GM19467 (cell line): Measurements from ENCODE around the gene TBC1D8.
"Not testable (repeated sequence)": the region's sequence is repeated elsewhere in the genome, so short reads cannot be mapped to it uniquely, and the experiment has no call there.

Source experiments
- ATAC-seq: cut with Tn5 transposase; IDR thresholded peaks from one replicate; pipeline ENCODE4 v1.9.1; 2021; ENCODE audit warnings: mild to moderate bottlenecking, moderate library complexity; ENCODE audit not compliant: unreplicated experiment

The TBC1D8 gene

DNA sequence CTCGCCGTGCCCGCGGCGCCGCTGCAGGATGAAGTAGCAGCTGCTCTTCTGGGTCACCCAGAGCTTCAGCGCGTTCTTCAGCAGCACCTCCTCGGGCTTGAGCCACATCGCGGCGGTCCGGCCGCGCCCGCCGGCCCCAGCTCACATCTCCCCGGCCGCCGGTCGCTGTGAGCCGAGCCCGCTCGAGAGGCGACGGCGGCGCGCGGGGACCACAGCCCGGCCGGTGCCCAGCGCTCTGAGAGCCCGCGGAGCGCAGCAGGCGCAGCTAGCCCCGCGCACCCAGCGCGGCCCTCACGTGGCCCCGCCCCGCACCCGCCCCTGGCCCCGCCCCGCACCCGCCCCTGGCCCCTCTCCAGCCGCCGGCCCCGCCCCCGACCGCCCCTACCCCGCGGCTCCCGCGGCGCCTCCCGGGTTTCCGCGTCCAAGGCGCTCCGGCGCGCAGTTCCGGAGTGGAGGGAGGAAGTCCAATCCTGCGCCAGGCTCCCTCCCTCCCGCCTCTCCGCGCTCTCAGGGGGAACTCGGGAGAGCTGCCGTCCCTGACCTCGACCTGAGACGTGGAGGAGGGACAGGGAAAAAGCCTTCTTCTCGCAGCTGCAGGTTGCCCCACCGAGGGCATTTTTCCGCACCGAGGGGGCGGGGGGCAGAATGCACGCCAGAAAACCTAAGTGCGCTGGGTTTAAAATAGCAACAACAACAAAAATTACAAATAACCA lies at the start of gene TBC1D8:
TSS of gene TBC1D8 (minus strand) at position 237 of the 713 bp plus-strand sequence. CDS start at position 108, 129 bp downstream.
- peak; percentile 69 for ATAC-seq

DNA sequence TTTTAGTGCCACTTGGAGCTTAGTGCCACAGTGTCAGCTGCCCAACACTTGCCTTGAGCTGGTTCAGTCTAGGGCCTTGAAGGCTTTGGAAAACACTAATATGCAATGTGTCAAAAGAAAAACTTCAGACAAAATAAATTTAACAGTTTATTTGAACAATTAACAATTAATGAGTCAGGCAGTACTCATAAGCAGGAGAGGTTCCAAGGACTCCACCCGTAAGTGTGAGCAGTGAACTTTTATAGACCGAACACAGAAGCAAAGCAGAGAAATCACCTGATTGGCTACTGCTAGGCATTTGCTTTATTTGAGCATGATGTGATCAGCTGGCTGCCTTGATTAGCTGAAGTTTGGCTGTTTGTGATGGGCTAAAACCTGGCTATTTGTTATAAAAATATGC lies 49.5 kb upstream of the TBC1D8 start:
- no peak for ATAC-seq

DNA sequence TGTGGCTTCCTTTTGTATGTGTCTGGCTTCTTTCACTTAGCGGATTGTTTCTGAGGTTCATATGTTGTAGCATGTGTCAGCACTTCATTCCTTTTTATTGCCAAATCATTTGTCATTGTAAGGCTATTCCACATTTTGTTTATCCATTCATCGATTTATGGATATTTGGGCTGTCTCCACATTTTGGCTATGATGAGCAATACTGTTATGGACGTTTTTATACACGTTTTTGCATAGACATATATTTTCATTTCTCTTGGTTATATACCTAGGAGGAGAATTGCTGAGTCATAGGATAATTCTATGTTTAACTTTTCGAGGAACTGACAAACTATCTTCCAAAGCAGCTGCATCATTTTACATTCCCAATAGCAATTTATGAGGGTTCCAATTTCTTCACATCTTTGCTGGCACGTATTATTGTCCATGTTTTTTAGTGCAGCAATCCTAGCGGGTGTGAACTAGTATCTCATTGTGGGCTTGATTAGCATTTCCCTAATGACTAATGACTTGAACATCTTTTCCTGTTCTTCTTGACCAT lies 48.1 kb upstream of the TBC1D8 start:
- no peak for ATAC-seq

DNA sequence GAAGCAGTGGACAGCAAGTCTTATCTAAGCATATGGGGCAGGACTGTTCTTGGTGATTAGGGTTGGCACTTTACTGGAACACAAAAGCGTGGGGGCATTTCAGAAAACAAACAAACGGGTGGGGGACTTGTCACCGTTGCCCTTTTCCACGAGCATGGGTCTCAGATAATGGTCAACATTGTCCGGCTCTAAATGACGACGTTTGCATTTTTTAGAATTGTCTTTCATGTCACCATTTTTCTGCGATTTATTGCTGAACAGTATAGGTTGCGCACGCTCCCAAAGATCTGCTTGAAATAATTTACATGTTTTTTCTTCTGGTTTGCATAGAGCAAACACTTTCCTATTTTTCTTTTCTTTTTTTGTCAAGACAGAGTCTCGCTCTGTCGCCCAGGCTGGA lies 46.6 kb upstream of the TBC1D8 start:
- ATAC-seq = no peak

DNA sequence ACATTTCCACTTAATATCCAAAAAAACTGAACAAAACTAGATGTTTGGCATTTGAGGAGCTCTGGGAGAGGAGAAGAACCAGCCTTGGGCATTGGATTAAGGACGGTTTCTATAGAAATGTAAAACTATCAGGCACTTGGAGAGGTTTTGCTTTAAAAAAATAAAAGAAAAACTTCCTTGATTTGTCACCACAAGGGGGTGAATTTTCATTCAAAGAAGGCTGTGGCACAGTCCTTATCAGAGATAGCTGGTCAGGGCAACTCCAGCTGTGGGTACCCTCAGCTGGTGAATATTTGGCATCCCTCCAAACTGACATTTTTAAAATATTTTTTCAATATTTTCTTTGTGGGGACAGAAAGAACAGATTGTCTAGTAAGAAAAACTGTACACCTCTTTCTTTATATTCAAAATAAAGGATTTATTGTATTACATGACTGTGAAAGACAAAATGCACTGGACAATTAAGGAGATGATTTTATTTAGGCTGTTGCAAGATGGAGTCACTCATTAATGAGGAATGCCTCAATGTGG lies 46.1 kb upstream of the TBC1D8 start:
- no peak for ATAC-seq

DNA sequence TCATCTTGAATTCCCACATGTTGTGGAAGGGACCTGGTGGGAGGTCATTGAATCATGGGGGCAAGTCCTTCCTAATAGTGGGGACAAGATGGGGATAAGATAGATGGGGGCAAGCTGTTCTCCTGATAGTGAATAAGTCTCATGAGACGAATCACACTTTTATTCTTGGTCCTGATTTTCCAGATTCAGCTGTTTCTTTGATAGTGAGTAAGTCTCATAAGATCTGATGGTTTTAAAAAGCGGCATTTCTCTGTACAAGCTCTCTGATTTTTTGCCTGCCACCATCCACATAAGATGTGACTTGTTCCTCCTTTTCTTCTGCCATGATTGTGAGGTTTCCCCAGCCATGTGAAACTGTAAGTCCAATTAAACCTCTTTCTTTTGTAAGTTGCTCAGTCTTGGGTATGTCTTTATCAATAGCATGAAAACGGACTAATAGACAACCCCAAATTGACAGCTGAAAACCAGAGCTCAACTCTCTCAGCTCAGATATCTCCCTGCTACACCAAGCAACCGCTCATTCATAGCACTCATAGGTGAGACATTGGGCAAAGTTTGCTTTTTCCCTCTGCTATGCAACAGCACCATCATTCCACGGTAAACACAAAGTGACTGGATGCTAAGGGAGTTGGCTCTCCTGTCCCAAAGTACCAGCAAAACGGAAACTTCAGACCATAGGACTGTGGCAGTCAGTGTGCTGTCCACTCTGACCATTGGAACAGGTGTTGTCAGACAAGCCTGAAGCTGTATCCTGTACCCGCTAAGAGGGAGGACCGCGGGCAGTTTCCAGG lies 44.9 kb upstream of the TBC1D8 start:
- ATAC-seq = no peak

DNA sequence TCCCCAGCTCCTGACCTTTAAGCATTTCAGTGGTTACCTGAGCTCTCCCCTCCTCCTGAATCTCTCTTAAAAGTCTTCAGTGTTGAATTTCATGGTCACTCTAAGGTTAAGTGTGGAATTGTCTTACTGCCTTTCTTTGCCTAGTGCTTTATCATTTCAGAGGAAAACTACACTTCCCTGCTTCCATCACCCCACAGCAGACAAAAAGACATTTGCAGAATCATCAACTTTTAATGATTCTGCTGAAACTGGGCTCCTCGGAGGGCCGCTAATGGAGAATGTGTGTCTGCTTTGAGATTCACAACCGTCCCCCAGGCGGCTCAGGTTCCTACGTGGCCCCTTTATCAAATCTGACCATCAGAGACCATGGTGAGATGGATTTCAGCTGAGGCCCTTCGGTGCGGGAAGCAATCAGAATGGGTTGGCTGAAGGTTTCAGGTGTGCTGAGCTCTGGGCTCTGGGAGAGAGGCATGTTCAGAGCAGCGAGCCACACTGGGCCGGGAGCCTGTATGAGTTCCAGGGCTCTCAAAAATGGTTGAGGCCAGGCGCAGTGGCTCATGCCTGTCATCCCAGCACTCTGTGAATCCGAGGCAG lies 41.9 kb upstream of the TBC1D8 start:
- ATAC-seq = no peak

DNA sequence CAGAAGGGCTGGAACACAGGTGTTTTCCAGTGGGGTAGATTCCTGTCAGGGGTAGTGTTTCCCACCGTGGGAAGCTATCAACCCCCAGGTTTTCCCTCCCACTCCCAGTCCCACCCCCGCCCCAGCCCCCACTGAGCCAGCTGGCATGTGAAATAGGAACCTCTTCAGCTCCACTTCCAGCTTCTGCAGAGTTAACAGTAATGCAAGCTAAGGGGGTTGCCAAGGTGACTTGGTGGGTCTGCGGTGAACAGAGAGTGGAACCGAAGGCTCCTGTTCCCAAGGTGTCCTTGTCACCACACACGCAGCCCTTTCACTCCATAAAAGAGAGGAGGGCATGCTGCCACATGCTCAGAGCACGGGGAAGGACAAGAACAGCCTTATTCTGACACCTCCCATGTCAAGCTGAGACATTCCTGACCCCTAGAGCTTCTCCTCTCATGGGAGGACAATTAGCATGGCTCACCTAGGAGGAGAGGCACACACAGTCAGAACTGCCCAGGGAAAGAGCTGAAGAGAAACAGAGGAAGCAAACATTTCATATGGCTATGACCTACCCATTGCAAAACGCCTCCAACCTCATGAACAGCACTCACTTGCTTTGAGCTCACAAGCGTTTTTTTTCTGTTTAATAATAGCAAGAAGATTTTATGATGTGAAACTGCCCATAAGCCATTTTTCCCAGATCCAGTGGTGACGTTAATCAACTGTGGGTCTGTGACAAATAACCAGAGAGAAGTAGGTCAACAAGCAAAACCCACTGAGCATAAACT lies 39.8 kb upstream of the TBC1D8 start:
- ATAC-seq = no peak

DNA sequence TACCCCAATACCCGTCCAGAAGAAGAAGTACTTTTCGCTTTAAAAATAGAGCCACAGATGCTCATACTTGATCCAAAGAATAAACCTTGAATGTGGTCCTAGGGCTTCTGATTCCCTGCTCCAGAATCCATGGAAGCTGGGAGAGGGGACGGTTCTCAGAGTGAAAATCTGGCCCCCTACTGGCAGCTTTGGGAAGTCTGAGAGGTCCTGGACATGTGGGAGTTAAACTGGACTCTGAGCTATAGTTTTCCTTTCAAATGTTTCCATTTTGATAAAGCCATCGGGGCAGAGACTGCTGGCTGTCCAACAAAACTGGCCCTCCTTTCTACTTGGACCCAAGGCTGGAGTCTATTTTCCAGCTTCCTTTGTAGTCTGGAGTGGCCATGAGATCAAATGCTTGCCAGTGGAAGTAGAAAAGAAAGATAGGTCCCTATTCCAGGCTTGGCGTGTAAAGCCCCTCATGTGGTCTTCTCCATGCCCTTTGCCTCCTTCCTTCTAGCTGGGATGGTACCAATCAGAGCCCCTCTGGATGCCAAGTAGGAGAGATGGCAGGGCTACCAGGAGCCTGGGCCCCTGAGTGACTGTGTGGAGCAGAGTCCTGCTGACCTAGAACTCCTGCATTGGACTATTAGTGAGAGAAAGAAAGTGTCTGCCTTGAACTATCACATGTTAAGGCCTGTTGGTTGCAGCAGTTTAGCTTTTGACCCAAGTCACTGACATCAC lies 37.7 kb upstream of the TBC1D8 start:
- no peak for ATAC-seq

DNA sequence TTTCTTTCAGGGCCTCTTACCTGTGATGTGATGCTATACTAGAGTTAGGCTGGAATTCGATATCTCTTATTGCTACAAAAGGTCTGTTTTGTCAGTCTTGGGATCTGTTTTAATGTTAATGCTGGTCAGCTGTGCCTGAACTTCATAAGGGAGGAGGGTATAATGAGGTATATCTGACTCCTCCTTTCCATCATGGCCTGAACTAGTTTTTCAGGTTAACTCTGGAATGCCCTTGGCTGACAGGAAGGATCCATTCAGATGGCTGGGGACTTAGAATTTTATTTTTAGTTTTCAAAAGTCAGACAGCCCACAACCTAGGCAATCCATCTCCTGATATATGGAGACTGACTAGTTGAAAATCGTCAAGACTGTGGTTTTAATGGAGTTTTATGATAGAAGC lies 35.9 kb upstream of the TBC1D8 start:
- ATAC-seq = no peak

DNA sequence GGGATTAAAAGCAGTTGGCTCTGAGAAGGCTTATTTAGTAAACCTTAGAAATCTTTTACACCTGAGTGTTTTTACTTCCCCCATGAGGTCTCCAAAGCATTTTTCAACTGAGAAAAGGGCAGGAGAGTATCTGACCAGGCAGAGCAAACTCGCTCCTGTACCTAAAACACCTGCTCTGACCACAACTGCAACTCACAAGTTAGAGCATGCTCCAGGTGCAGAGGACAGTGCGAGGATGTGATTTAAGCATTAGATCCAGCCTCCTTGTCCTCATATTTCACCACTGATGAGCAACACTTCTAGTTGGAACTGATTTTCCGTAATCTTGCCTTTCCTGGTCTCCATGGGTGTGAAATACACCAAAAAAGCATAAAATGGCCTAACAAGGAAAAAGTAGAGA lies 34.5 kb upstream of the TBC1D8 start:
- ATAC-seq = no peak

DNA sequence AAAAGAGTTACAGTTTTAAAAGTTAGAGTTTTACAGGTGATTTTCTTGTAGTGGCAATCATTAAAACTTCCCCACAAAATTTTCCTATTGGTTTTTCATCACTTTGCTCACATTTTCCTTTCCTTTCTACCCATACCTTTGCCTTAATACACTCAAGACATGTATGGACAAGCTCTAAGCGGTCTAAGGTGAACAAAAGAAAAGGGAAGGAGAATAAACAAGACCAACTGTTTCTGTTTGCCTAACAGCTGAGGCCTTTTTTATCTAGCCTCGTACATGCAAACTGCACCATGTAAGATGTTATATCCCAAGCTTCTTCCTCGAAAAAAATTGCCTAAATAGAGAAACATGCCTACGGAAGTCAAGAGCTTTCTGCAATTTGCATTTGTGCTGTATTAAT lies 33.9 kb upstream of the TBC1D8 start:
- no peak for ATAC-seq

DNA sequence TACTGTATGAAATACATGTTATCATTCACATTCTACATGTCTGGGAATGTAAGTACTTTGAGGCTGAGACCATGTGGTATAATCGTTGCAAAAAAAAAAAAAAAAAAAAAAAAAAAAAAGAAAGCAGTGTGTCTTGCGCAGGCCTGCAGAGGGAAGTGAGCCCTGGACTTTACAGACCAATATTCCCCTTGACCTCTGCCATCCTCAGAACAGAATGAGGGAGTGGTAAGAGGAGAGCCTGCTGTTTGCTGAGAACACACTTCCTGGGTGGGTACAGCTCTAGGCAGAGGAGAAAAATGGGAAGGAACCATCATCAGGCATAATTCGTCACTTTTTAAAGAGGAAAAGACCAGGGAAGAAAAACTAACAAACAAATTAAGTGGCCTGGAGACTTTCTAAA lies 28.8 kb upstream of the TBC1D8 start:
- ATAC-seq = no peak

DNA sequence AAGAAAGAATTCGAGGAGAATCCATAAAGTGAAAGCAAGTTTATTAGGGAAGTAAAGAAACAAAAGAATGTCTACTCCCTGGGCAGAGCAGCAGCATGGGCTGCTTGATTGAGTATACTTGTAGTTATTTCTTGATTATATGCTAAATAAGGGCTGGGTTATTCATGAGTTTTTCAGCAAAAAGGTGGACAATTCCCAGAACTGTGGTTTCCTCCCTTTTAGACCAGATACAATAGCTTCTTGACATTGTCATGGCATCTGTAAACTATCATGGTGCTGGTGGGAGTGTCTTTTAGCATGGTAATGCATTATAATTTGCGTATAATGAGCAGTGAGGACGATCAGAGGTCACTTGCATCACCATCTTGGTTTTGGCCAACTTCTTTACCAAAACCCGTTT lies 25.6 kb upstream of the TBC1D8 start:
- ATAC-seq = no peak

DNA sequence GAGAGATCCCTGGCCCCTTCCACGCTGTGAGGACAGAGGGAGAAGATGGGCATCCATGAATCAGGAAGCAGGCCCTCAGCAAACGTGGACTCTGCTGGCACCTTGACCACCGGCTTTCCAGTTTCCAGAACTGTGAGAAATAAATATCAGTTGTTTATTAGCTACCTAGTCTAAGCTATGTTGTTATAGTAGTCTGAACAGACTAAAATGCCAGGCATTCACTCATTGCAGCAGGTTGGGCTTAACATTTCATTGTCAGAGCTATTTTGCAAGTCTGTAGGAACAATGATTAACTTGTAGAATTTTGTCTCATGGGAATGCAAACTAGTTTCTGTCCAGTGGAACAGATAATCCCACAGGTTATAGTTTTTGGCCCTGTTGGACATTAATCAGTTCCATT lies 24.8 kb upstream of the TBC1D8 start:
- ATAC-seq = no peak

DNA sequence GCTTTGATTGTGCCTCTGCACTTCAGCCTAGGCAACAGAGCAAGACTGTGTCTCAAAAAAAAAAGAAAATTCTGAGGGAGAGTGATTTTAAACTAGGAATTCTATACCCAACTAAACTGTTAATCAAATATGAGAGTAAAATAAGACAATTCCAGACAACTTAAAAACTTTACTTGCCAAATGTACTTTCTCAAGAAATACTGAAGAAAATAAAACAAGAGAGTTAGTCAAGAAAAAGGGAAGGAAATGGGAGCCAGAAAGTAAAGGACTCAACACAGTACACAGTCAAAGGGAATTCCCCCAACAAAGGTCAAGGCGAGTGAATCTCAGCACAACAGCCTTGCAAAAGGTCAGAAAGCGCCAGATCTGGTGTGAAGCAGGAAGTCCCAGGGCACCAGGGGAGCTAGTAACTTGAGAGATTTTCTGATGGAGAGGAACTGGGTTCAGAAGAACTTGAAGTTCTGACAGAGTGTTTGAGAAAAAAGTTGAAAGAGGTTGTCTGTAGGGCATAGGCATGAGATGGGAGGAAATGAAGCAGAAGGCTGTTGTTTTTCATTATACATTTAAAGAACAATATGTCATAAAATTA lies 22.6 kb upstream of the TBC1D8 start:
- no peak for ATAC-seq

DNA sequence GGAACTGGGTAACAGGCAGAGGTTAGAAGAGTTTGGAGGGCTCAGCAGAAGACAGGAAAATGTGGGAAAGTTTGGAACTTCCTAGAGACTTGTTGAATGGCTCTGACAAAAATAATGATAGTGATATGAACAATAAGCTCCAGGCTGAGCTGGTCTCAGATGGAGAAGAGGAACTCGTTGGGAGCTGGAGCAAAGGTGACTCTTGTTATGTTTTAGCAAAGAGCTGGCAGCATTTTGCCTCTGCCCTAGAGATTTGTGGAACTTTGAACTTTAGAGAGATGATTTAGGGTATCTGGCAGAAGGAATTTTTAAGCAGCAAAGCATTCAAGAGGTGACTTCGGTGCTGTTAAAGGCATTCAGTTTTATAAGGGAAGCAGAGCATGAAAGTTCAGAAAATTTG lies 18.6 kb upstream of the TBC1D8 start:
- ATAC-seq = not testable (repeated sequence)

DNA sequence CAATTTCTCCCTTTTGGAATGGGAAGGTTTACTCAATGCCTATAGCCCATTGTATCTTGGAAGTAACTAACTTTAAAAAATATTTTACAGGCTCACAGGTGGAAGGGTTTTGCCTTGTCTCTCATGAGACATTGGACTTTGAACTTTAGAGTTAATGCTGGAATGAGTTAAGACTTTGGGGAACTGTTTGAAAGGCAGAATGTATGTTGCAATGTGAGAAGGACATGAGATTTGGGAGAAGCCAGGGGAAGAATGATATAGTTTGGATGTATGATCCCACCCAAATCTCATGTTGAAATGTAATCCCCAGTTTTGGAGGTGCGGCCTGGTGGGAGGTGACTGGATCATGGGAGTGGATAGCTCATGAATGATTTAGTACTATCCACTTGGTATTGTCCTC lies 17.5 kb upstream of the TBC1D8 start:
- no peak for ATAC-seq

DNA sequence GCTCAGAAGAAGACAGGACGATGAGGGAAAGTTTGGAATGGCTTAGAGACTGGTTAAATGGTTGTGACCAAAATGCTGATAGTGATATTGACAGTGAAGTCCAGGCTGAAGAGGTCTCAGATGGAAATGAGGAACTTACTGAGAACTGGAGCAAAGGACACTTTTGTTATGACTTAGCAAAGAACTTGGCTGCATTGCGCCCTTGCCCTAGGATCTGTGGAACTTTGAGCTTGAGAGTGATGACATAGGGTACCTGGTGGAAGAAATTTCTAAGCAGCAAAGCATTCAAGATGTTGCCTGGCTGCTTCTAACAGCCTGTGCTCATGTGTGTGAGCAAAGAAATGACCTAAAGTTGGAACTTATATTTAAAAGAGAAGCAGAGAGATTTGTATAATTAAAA lies 16.4 kb upstream of the TBC1D8 start:
- ATAC-seq = not testable (repeated sequence)

DNA sequence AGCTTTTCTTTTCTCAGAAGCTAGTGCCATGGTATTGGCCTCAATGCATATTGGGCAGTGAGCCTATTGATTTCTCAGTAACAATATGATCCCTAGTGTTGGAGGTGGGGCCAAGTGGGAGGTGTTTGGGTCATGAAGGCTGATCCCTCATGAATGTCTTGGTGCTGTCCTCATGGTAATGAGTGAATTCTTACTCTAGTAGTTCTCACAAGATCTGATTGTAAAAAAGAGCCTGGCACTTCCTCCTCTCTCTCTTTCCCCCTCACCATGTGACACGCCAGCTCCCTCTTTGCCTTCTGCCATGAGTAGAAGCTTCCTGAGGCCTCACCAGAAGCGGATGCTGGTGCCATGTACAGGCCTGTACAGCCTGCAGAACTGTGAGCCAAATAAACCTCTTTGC lies 12.8 kb upstream of the TBC1D8 start:
- ATAC-seq = no peak
